M059J (cell line): ENCODE results near the gene CUBN. TPM values are rescaled to one million over a fixed set of nuclear protein-coding genes. Genes with fewer than 3 reads are reported as not detected.

ENCODE experiments used
- DNase-seq: peaks from one replicate; pipeline ENCODE4 v3.0.0-alpha.2; 2012; ENCODE audit warnings: low read depth
- total RNA-seq: library from RNA; depleted of rRNA; stranded (reverse); fragments of >200 nt; shearing (Covaris generic); gene quantifications from 2 replicates; pipeline ENCODE4 v1.2.3, GENCODE V29; 2014

Gene CUBN
- total RNA-seq, 1 experiment from 2014 or later, result 2.0 TPM

- DNase-seq, result no peak
Observed at GRCh38 chr10:17041626-17042520, 87.7 kb downstream of the CUBN start.

- DNase-seq, result no peak
Observed at GRCh38 chr10:17038627-17039026, 91.0 kb downstream of the CUBN start.

- DNase-seq, result no peak
Observed at GRCh38 chr10:17037910-17038309, 91.7 kb downstream of the CUBN start.

GRCh38 chr10:17035446-17035845 is 94.2 kb downstream of the CUBN start:
- DNase-seq, result no peak

GRCh38 chr10:17033529-17034260 is 95.9 kb downstream of the CUBN start:
- no peak for DNase-seq

- DNase-seq, result no peak
Observed at GRCh38 chr10:17031637-17032635, 97.7 kb downstream of the CUBN start.

- DNase-seq, result peak; percentile 80
Observed at GRCh38 chr10:17029581-17030271, 99.9 kb downstream of the CUBN start.

- DNase-seq, result no peak
Observed at GRCh38 chr10:17029239-17029580, 100.4 kb downstream of the CUBN start.

- no peak for DNase-seq
Observed at GRCh38 chr10:17028798-17029197, 100.8 kb downstream of the CUBN start.

- DNase-seq, result no peak
Observed at GRCh38 chr10:17026686-17027485, 102.7 kb downstream of the CUBN start.

GRCh38 chr10:17025444-17026295 is 103.9 kb downstream of the CUBN start:
- peak; percentile 96 for DNase-seq

GRCh38 chr10:17024461-17024860 is 105.2 kb downstream of the CUBN start:
- no peak for DNase-seq

GRCh38 chr10:17023386-17024298 is 106.0 kb downstream of the CUBN start:
- peak; percentile 97 for DNase-seq

- no peak for DNase-seq
Observed at GRCh38 chr10:17022896-17023295, 106.7 kb downstream of the CUBN start.

GRCh38 chr10:17022466-17022825 is 107.2 kb downstream of the CUBN start:
- DNase-seq, result no peak

- DNase-seq, result no peak
Observed at GRCh38 chr10:17021656-17022465, 107.8 kb downstream of the CUBN start.

GRCh38 chr10:17019696-17020095 is 109.9 kb downstream of the CUBN start:
- no peak for DNase-seq
